Tibial nerve (tissue), 4 donors: Measurements from ENCODE around the gene KCNAB3.

Experiments used
- CTCF ChIP-seq, 5 experiments: fragments of 200-600 bp in 3 of 5; fragments of 450-650 bp in 2 of 5; sonication (generic) in 3 of 5; IDR thresholded peaks; one replicate each; pipeline ENCODE4 v1.5.1; 2016 to 2019; ENCODE audit warnings: antibody characterized with exemption in 5 of 5, mild to moderate bottlenecking in 3 of 5, moderate library complexity in 2 of 5
- EP300 ChIP-seq, 2 donors: sonication (generic); formaldehyde crosslinking; IDR thresholded peaks; one replicate each; pipeline ENCODE4 v1.6.1; 2017; ENCODE audit warnings: antibody characterized with exemption in 2 of 2, mild to moderate bottlenecking in 1 of 2
- POLR2A ChIP-seq, 2 donors: fragments of 450-650 bp; IDR thresholded peaks; one replicate each; pipeline ENCODE4 v1.6.1; 2017; ENCODE audit warnings: antibody characterized with exemption in 2 of 2, mild to moderate bottlenecking in 2 of 2, moderate library complexity in 2 of 2

GRCh38 chr17:7884581-7885366, 44.9 kb downstream of the KCNAB3 start:
- TF ChIP-seq CTCF (IDR thresholded peaks at IDR 0.05) (no peak), EP300 (IDR thresholded peaks at IDR 0.05) (no peak), POLR2A (IDR thresholded peaks at IDR 0.05) (no peak)
